NCI-H1436 treated with DMSO at 0.1 percent for 48 hours (cell line): Measurements from ENCODE around the gene GALR3.
"Not testable (repeated sequence)": the region's sequence is repeated elsewhere in the genome, so short reads cannot be mapped to it uniquely, and the experiment has no call there.

Experiments used
- DNase-seq: peaks from one replicate; lab custom pipeline; 2025; lab: John Stamatoyannopoulos, UW

Gene GALR3

GRCh38 chr22:37823134-37823985 lies at the start of gene GALR3:
TSS of gene GALR3 (plus strand) at chr22:37823382. CDS start at chr22:37823407, 25 bp downstream.
- no peak for DNase-seq

- no peak for DNase-seq
Measured at GRCh38 chr22:37774728-37775127, 48.5 kb upstream of the GALR3 start.

- DNase-seq: no peak
Measured at GRCh38 chr22:37775785-37776638, 47.2 kb upstream of the GALR3 start.

- no peak for DNase-seq
Measured at GRCh38 chr22:37776639-37777005, 46.6 kb upstream of the GALR3 start.

GRCh38 chr22:37777122-37777687 lies 46.0 kb upstream of the GALR3 start:
- no peak for DNase-seq

GRCh38 chr22:37778370-37779009 lies 44.7 kb upstream of the GALR3 start:
- no peak for DNase-seq

- no peak for DNase-seq
Measured at GRCh38 chr22:37781434-37782059, 41.6 kb upstream of the GALR3 start.

GRCh38 chr22:37782340-37783168 lies 40.6 kb upstream of the GALR3 start:
- DNase-seq: no peak

- DNase-seq: no peak
Measured at GRCh38 chr22:37784829-37785495, 38.2 kb upstream of the GALR3 start.

GRCh38 chr22:37790234-37790633 lies 32.9 kb upstream of the GALR3 start:
- no peak for DNase-seq

GRCh38 chr22:37792494-37792893 lies 30.7 kb upstream of the GALR3 start:
- no peak for DNase-seq

GRCh38 chr22:37794376-37794775 lies 28.8 kb upstream of the GALR3 start:
- no peak for DNase-seq

GRCh38 chr22:37796079-37796478 lies 27.1 kb upstream of the GALR3 start:
- DNase-seq: no peak

- not testable (repeated sequence) for DNase-seq
Measured at GRCh38 chr22:37797259-37797658, 25.9 kb upstream of the GALR3 start.

- DNase-seq: no peak
Measured at GRCh38 chr22:37797874-37798500, 25.2 kb upstream of the GALR3 start.

- DNase-seq: not testable (repeated sequence)
Measured at GRCh38 chr22:37799979-37800378, 23.2 kb upstream of the GALR3 start.

GRCh38 chr22:37801946-37802309 lies 21.3 kb upstream of the GALR3 start:
- no peak for DNase-seq

GRCh38 chr22:37802310-37803194 lies 20.6 kb upstream of the GALR3 start:
- no peak for DNase-seq

- no peak for DNase-seq
Measured at GRCh38 chr22:37803195-37803638, 20.0 kb upstream of the GALR3 start.
